Measurements from ENCODE around the gene INVS.

GRCh38 chr9:100091650-100092049 lies 7.4 kb upstream of the INVS start:
- no peak for TF ChIP-seq POLR2A (IDR thresholded peaks at IDR 0.05)
- no peak for TF ChIP-seq CTCF (IDR thresholded peaks at IDR 0.05)

Data from prostate gland (tissue), 2 donors.